Ishikawa (cell line): Measurements from ENCODE around the gene INAFM2.

Experiments used
- CEBPB ChIP-seq: IDR thresholded peaks from 2 replicates; pipeline ENCODE4 v1.6.1; 2012
- CREB1 ChIP-seq: IDR thresholded peaks from 2 replicates; pipeline ENCODE4 v1.6.1; 2012; ENCODE audit warnings: low read depth
- EGR1 ChIP-seq: IDR thresholded peaks from 2 replicates; pipeline ENCODE4 v1.6.1; 2012
- EP300 ChIP-seq: IDR thresholded peaks from 2 replicates; pipeline ENCODE4 v1.6.1; 2012; ENCODE audit warnings: borderline replicate concordance
- FOXM1 ChIP-seq: IDR thresholded peaks from 2 replicates; pipeline ENCODE4 v1.6.1; 2012; ENCODE audit warnings: low read depth, borderline replicate concordance
- MAX ChIP-seq: IDR thresholded peaks from 2 replicates; pipeline ENCODE4 v1.6.1; 2012
- NFIC ChIP-seq: IDR thresholded peaks from 2 replicates; pipeline ENCODE4 v1.6.1; 2012
- RAD21 ChIP-seq: IDR thresholded peaks from 2 replicates; pipeline ENCODE4 v1.6.1; 2012; ENCODE audit warnings: low read depth
- REST ChIP-seq: IDR thresholded peaks from 2 replicates; pipeline ENCODE4 v1.6.1; 2012; ENCODE audit warnings: low read depth, mild to moderate bottlenecking
- TAF1 ChIP-seq: IDR thresholded peaks from 2 replicates; pipeline ENCODE4 v1.6.1; 2012; ENCODE audit warnings: low read depth, mild to moderate bottlenecking
- TCF12 ChIP-seq: IDR thresholded peaks from 2 replicates; pipeline ENCODE4 v1.6.1; 2012; ENCODE audit warnings: low read depth
- TEAD4 ChIP-seq: IDR thresholded peaks from 2 replicates; pipeline ENCODE4 v1.6.1; 2012
- USF1 ChIP-seq: IDR thresholded peaks from 2 replicates; pipeline ENCODE4 v1.6.1; 2012
- YY1 ChIP-seq: IDR thresholded peaks from 2 replicates; pipeline ENCODE4 v1.6.1; 2012; ENCODE audit warnings: low read depth
- ZBTB7A ChIP-seq: IDR thresholded peaks from 2 replicates; pipeline ENCODE4 v1.6.1; 2012; ENCODE audit warnings: low read depth

The INAFM2 gene

GRCh38 chr15:40347559-40348473 lies 24.3 kb downstream of the INAFM2 start:
- no peak for TF ChIP-seq ZBTB7A
- no peak for TF ChIP-seq FOXM1
- no peak for TF ChIP-seq REST
- TF ChIP-seq EP300 = no peak
- no peak for TF ChIP-seq CREB1
- TF ChIP-seq NFIC = no peak

DNA sequence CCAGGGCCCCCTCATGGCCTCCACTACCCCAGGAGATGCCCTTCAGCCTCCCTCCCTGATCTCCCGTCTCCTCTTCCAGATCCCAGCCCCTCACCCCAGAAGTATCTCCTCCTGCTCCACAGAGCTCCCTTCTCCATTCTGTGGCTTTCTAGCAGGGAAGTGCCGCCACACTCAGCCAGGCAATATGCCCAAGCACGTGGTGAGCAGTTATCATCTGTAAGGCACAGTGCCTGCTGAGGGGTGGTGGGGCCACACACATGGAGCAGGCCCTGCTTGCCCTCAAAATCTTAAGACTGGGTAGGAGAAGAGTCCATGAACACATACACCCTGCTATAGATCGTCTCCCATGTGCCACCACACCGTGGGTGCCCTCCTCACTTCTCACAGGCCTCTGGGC lies 25.0 kb downstream of the INAFM2 start:
- TF ChIP-seq TCF12 (no peak), FOXM1 (no peak), YY1 (no peak), NFIC (no peak), TAF1 (no peak), EP300 (no peak), ZBTB7A (no peak), MAX (no peak)

DNA sequence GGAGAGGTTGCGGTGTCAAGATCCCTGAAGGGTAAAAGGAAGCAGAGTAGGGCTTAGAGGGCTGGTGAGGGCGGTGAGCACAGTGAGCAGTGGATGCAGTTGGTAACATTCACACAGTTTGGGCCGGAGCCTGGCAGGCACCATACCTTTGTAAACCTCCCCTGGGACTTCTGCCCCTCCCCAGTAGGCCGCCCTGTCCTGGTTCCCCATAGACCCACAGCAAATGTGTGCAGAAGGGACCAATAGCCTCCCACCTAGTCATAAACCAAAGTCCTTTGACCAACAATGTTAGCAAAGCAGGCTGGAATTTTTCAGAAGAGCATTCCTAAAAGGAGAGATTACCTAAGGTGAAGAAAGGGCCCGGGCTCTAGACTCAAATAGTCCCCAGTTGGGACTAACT lies 25.7 kb downstream of the INAFM2 start:
- TF ChIP-seq EP300 = no peak

GRCh38 chr15:40352281-40352901 lies 28.9 kb downstream of the INAFM2 start:
- no peak for TF ChIP-seq EGR1
- no peak for TF ChIP-seq NFIC
- TF ChIP-seq ZBTB7A = no peak

- no peak for TF ChIP-seq RAD21
- no peak for TF ChIP-seq NFIC
- TF ChIP-seq EP300 = no peak
- TF ChIP-seq TAF1 = no peak
- no peak for TF ChIP-seq REST
- no peak for TF ChIP-seq USF1
- TF ChIP-seq CEBPB = no peak
- no peak for TF ChIP-seq YY1
- no peak for TF ChIP-seq ZBTB7A
- TF ChIP-seq FOXM1 = no peak
- TF ChIP-seq TEAD4 = no peak
- TF ChIP-seq EGR1 = no peak
- TF ChIP-seq MAX = no peak
- no peak for TF ChIP-seq CREB1
- TF ChIP-seq TCF12 = no peak
These were observed 30.2 kb downstream of the INAFM2 start for GRCh38 chr15:40353697-40354096.

GRCh38 chr15:40354408-40355171 lies 31.1 kb downstream of the INAFM2 start:
- TF ChIP-seq RAD21 (no peak), REST (no peak), CEBPB (no peak), YY1 (no peak), FOXM1 (no peak), TAF1 (no peak), EP300 (no peak), TCF12 (no peak), MAX (no peak), CREB1 (no peak), USF1 (no peak), ZBTB7A (no peak), NFIC (no peak), EGR1 (no peak), TEAD4 (no peak)
